Hematopoietic multipotent progenitor cell treated with erythropoietin and hydrocortisone succinate and interleukin-3 and kit ligand, for 15 days (in vitro differentiated cells): ENCODE measurements around the gene VSNL1.

Experiments
- DNase-seq: peaks from one replicate; pipeline ENCODE4 v3.0.0-alpha.2; 2015; ENCODE audit warnings: low spot score

The VSNL1 gene

DNA sequence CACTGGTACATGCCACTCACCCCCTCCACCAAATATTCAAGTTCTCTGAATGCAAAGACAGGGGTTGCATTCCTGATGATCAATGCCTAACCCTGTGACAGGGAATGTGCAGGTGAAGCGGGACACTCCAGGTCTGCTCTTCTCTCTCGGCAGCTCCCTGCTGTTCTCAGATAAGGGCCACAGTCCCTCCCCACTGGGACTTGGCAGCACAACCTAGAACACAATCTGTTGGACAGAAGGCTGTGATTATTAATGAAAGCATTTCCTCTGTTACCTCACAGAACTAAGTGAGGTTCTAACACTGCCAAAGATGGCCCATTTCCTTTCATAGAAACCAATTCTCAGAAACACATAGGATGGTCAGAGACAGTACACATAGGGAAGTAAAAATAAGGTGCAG is 42.7 kb downstream of the VSNL1 start:
- no peak for DNase-seq

DNA sequence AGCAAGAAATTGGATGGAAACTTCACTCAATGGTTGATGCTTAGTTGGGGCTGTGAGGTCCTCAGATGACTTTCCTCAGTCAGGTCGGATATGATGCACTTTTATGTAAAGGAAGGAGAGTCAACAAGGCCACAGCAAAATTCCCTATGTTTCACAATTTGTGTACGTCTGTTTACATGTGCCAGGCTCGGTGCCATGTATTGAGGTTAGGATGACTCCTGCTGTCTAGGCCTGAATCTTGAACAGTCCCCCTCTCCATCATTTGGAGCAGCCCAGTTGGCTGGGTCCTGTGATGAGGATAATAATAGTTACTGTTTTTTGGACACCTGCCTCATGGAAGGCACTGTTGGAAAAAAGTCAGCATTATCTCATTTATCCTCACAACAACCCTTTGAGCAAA is 43.1 kb downstream of the VSNL1 start:
- DNase-seq: no peak

DNA sequence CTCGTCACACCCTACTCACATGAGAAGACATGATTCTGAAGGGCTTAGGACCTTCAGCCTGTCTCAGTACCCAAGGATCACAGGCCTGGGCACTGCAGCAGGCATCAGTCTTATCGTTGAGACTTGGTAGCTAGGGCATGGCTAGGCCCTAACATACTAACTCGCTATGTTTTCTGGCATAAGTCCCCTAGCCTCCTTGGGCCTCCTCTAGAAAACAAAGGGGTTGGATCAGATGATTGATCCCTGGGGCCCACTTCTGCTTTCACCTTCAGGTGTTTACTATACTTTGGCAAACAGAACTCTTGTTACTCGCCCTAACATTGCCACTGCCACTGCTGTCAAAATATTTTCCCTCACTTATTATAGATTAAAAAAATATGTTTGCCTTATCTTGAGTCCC is 44.2 kb downstream of the VSNL1 start:
- DNase-seq: no peak

DNA sequence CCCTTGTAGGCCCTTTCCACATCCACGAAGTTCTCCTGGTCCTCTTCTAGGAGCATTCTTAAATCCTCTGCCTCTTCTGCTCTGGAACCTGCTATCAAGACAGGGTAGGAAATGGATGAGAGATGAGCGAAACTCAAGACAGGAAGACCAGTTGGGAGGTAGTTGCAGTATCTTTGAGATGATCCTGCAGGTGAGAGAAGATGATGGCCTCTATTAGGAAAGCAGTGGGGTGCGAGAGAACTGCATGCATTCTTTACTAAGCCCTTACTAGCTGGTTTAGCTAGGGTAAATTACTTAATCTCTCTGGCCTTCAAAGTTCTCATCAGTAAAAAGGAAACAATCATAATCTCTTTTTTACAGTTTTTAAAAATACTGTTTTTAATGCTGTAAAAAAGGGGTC is 47.0 kb downstream of the VSNL1 start:
- no peak for DNase-seq

DNA sequence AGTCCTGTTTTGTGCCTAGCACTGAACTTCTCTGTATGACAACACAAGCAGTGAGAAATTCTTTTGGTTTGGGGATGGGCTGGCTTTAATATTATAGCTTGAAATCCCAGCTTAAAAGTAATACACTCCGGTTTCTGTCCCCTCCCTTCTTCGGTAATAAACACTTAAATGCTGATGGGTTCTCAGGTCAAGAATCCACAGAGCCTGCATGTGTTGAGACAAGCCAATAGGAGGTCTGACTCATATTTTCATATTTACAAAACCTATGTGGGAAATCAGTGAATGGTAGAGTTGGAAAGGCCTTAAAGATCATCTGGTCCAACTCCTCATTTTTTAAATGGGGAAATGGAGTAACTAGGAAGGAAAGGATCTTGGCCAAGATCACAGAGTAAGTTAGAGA is 47.5 kb downstream of the VSNL1 start:
- no peak for DNase-seq

DNA sequence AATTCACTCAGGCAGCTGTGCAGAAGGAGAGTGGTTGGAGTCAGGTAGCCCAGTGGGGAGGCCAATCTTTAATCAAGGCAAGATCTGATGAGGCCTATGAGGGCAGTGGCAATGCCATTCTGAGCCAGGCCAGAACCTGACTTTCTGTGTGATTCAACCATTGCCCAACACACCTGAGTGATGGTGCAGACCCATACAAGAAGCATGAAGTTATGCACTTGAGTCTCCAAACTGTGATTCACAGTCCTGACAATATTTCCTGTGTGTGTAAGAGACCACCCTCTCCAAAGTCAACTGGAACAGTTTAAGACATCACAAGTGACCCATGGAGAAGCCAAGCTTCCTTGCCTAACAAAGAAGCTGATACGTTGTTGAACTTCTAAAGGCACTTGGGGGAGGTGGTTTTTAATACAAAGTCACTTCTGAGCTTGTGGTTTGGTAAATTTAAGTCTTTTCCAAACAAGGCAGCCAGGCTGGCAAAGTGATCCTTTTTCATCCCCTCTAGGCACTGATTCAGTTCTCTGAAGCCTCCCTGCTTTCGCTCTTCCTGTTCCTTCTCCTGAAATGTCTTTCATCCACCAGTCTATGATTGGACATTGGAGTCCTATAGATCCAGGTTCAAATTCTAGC is 49.0 kb downstream of the VSNL1 start:
- DNase-seq: no peak

DNA sequence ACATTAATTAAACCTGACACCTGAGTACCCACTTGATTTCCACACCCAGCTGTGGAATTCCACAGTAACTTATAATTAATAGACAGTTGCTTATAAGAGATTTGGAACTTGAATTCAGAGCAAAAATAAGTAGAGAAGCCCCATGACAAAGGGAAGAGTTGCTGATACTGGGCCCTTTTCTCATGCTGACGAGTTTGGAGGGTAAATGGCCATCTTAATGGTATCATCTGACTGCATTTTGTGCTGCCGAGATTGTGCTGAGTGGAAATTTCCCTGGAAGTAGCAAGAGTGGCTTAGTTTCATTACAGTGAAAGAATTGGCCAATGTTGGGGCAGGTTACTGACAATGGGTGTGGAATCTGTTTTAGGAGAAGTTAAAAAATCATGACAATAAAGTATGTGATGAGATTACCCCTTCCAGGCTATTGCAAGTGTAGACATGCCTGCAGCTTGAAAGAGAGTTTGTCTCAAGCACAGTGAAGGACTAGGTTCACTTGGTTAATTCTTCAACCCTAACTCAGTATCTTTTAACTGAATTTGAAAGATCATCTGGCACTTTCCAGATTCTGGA is 49.9 kb downstream of the VSNL1 start:
- DNase-seq: no peak

DNA sequence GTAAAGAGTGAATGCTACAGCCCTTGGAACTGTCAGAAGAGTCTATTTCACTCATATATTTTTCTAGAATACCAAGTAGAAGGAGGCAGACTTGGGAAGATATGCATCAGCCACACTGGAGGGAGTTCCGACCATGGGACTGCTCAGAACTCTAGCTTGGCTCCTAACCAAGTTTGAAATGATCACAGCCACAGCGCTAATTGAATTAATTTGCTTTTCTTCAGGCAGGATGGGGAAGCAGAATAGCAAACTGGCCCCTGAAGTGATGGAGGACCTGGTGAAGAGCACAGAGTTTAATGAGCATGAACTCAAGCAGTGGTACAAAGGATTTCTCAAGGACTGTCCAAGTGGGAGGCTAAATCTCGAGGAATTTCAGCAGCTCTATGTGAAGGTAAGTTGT is 51.4 kb downstream of the VSNL1 start:
- DNase-seq: no peak

DNA sequence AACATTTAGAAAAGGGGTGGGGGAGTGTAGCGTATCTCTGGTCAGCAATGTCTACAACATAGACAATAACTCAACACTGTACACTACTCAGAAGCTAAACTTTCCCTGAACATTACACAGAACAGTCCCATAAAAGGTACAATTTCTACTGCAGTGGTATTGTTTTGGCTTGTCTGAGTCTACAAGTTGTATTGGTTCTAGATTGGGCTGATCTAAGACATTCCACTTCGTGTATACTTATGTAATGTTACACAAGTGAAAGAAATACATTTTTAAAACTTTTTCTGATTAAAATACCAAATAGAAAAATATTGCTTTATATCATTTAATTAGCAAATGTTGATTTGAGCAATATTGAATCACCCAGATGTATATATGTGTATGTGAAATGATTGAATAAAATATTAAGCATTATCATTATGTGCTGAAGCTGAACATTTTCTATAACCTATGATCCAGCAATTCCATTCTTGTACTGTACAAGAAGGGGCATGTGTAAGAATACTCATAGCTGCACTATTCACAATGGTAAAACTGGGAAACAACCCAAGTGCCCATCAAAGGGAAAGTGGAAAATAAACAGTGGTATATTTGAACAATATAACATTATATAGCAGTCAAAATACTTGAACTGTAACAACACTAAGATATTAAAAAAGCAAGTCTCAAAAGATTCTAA is 52.4 kb downstream of the VSNL1 start:
- DNase-seq: no peak

DNA sequence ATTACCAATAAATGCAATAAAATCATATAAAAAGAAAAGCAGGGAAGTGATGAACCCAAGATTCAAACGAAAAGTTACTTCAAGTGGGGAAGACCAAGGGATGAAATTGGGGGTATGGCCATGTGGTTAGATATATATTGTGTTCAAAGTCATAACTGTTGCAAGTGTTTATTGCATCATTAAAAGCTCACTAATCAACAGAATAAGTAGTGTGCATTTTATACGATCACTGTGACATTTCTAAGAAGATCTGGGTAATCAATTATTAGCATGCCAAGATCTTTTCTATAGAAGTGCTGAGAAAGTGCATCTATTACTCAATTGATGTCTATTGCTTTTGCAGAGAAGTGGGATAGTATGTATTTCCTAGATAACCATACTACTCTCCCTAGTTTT is 52.9 kb downstream of the VSNL1 start:
- no peak for DNase-seq

DNA sequence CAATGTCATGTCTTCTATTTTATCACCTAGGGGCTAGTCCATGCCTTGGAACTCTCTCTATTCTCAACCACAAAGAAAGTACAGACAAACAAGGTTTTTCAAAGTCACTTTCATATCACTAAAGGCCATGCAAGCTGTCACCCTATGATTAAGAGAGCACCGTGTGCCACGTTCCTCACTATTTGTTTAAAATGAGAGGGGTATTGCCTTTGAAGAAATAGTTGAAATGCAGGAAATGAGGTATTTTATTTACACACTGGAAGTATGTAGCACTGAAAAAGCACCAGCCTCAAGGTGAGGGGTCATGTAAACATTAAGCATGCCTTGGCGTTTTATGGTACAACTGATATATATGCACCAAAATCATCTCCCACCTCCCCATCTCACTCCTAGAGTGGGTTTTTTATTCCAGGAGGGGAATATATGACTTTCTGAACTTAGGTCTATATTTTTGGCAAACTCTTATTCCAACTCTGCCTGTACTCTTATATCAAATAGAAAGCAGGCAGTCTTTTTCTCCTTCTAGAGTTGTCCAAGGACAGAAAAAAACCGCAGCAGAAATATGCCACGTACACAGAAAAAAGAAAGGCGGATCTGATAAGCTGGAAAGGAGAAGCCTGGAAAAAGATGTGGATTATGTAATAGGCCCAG is 53.5 kb downstream of the VSNL1 start:
- no peak for DNase-seq

DNA sequence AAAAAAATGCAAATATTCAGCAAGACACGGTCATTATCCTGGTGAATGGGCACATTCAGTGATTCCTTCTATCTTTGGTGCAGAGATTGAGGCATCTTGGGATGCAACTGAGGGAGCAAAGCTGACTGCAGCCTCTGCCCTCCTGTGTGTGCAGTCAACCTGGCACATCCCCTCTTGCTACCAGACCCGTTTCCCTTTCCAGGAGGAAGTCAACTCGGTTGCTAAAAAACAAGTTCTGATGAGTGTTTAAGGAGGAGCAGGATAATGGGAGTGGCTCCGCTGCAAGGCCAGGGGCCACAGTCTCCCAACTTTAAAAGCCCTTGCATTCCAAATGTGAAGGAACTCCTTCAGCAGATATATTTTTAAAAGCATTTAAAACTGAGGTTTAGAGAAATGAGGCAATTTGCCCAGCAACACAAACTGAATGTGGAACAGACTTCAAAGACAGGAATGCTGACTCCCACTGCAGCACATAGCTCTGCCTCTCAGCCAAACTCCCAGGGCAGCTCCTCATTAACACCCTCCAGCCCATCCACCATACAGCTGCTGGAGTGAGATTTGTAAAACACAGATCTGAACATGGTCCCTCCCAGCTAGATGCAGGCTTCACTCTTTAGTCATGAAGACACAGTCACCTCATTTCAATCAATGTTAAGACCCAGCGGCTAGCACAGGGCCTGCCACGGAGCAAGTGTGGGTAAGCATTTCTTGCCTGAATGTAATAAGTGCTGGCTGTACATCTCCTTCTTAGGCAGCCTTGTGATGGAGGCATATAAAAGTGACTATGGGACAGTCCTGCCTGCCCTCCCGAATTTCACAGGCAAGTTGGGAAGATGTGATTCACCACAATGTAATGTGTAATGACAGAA is 54.3 kb downstream of the VSNL1 start:
- no peak for DNase-seq

DNA sequence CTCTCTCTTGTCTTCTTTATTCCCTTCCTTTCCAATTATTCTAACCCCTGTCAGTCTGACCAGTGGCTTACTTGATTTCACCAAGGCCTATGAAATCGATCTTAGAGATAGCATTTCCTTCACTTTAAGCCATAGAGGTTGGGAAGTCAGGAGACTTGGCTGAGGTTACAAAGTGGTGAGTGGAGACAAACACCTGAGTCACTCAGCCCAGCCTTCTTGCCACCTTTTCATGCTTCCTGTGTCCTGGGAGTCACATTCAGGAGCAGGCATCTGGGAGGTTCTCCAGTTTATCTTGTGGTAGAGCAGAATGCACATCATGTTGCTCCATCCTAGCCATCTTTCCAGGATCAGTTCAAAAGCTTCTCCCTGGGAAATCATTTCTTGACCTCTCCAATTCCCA is 59.1 kb downstream of the VSNL1 start:
- DNase-seq: no peak

DNA sequence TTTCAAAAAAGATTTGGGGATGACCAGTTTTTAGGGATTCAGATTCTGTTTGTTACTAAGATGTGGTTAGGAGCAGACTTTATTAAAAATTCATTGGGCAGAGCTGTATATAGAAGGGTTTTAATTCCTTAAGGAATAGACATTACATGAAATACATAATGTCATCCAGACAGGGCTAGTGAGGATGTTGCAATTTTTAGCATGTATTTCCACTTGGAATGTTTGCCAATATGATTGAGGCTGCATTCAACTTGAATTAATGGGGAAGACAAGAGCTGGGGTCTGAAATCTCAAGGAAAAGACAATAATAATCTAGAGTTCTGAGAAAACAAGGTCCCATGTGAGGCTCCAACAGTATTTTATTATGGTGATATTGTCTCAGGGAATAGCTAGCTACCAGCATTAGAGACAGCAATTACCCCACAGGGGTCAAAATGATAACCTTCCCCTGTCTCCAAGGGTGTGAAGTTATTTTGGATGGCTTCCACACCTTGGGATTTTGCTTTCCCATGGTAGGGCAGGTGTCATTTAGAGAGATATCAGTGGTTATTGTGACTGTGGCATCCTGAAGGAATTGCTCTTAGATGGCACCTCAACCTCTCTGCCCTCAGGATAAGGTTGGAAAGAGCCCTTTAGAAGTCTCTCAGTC is 60.2 kb downstream of the VSNL1 start:
- DNase-seq: no peak

DNA sequence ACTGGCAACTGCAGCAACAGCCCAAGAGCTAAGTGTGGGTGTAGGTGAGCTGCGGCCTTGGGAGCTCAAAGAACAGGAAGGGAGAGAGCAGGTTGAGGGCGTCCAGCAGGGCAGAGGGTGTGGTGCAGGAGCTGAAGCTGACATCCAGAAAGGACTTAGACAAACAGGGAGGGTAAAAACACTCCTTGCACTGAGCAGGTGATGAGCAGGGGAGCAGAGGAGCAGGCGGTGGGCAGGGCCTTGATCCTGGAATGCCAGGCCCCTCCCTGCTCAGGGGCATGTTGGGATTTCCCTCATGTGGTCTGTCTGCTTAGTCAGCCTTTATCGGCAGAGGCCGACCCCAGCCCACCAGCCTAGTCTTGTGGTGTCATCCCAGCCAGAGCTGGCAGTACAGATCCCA is 63.6 kb downstream of the VSNL1 start:
- no peak for DNase-seq

DNA sequence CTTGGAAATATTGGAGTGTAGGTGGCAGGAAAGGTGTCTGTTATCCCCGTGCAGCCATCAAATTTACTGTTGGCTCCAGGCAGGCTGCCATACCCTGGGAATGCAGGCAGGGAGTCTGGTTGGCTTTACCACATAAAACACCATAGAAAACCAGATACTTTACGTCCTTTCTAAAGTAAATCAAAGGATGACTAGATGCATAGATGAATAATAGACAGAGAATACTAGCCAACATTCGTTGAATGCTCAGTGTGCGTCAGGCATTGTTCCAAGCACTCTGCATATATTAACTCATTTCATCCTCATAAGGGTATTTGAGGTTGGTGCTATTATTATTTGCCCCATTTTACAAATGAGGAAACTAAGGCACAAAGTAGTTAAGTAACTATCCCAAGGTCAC is 65.2 kb downstream of the VSNL1 start:
- DNase-seq: no peak

DNA sequence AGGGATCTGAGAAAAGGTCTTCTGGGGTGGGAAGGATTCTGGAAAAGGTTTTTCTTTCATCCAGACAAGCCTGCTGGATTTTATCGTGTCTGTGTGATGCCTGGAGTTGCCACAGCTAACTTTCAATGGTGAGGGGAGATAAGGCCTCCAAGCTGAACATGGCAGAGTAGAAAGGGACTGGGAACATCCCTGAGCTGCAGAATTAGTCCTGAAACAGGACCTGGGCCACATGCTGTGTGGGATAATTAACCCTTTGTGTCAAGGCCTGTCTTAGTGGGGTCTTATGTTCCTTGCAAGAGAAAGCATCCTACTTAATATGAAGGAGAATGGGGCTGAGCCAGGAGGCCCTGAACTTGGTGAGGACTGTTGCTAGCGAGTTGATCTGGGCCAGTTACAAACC is 66.4 kb downstream of the VSNL1 start:
- no peak for DNase-seq

DNA sequence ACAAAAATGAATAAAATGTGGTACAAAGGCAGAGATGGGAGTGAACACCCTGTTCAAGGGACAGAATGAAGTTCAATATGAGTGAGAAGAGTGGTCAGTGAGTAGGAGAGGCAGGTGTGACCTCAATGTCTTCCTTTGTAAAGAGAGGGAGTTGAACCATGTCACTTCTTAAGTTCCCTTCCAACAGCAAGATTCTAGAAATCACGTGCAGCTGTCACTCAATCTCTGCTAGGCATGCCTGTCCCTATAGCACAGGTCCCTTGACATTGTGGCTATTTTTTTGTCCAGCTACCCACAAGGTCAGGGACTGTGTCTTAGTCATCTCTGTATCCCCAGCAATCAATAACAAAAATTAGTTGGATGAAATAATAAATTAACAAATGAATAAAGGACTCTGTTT is 66.9 kb downstream of the VSNL1 start:
- no peak for DNase-seq

DNA sequence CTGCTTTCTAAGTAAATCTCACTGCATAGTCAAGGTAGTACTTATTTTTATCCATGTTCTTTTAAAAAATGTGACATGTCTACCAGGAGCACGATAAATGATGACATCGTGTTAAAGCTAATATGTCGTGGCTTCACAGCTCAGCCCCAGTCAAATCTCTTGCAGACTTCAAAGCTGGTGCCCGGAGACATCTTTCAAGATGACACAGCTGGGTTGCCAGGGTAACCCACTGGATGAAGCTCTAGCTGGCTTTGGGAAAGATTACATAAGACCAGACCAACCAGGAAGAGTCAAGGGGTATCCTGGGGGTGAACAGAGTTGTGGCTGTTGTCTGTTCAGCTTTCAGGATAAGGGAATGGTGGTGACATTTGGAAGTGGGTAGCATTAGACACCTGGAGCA is 67.8 kb downstream of the VSNL1 start:
- no peak for DNase-seq

DNA sequence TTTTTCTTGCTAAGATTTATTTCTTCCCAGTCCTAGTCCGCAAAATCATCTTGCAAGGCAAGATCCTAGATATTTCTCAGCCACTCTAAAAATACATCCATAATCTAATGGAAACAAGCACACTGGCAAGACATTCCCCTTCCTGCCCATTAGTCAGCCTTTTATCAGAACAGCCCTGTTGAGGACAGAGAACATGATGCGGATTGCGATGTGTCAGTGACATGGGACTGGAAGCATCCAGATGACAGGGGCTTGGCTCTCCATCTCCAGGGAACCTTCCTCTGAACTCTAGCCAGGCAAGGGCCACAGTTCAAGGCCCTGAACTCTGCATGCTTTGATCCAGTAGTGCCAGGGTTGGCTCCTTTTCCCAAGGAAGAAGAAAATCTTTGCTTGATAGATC is 70.0 kb downstream of the VSNL1 start:
- no peak for DNase-seq

DNA sequence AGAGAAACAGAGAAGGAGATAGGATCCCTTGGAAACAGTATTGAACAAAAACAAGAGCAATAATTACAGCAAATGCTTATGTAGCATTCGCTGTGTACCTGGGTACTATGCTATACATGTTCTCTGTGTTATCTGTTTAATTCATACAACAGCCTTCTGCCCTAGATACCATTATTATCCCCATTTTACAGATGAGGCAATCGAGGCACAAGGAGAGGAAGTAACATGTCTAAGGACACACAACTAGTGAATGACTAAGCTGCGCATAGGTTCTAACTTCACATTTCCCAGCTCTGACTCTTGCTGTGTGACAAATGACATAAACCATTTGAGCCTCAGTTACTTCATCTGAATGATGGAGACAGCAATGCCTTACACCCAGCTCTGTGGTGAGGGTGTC is 70.5 kb downstream of the VSNL1 start:
- no peak for DNase-seq
